Measurements from ENCODE around the gene PCSK7.

Gene PCSK7

GRCh38 chr11:117222991-117223740 lies 8.7 kb downstream of the PCSK7 start:
- H3K36me3 ChIP-seq (ENCODE audit: insufficient read depth, low read length), result peaks cover 92% of the 10 kb centered on the region
- H3K27me3 ChIP-seq (ENCODE audit: insufficient read depth, low read length, poor library complexity), result no peaks in the 10 kb centered on the region
- ATAC-seq (ENCODE audit: insufficient read depth, low read depth), result no peak
- no peak overlapping the region for H3K4me2 ChIP-seq (ENCODE audit: insufficient read depth, low read length)
- no peaks in the 10 kb centered on the region for H3K9me3 ChIP-seq (ENCODE audit: insufficient read depth, low read length, severe bottlenecking)
- no peak overlapping the region for H3K27ac ChIP-seq (ENCODE audit: low read length)
- no peak for DNase-seq
- H3K79me2 ChIP-seq (ENCODE audit: insufficient read depth, low read length), result no peaks in the 10 kb centered on the region
- H3K9ac ChIP-seq (ENCODE audit: low read depth, low read length), result no peak overlapping the region
- no peaks in the 10 kb centered on the region for H3K4me1 ChIP-seq (ENCODE audit: insufficient read depth, low read length)
- H4K20me1 ChIP-seq (ENCODE audit: insufficient read depth, low read length), result peaks cover 8% of the 10 kb centered on the region; the same call in 1 of the 2 replicates
- no peak overlapping the region for H2AFZ ChIP-seq (ENCODE audit: low read depth, low read length)
- H3K4me3 ChIP-seq (ENCODE audit: low read depth in 1 of 2, low read length in 2 of 2), result no peak overlapping the region
- TF ChIP-seq EZH2 (IDR thresholded peaks at IDR 0.05; ENCODE audit: borderline replicate concordance, low read depth, low read length, severe bottlenecking) (no peak), CTCF (IDR thresholded peaks at IDR 0.05; ENCODE audit: borderline replicate concordance, extremely low read depth, low read length, poor library complexity, severe bottlenecking) (no peak)

GRCh38 chr11:117221775-117222517 lies 9.9 kb downstream of the PCSK7 start:
- Histone ChIP-seq H2AFZ (ENCODE audit: low read depth, low read length) (no peak overlapping the region), H3K4me3 (ENCODE audit: low read depth in 1 of 2, low read length in 2 of 2) (no peak overlapping the region), H3K36me3 (ENCODE audit: insufficient read depth, low read length) (peaks cover 94% of the 10 kb centered on the region), H3K9ac (ENCODE audit: low read depth, low read length) (no peak overlapping the region), H3K79me2 (ENCODE audit: insufficient read depth, low read length) (no peaks in the 10 kb centered on the region), H3K4me1 (ENCODE audit: insufficient read depth, low read length) (no peaks in the 10 kb centered on the region), H3K9me3 (ENCODE audit: insufficient read depth, low read length, severe bottlenecking) (no peaks in the 10 kb centered on the region), H4K20me1 (ENCODE audit: insufficient read depth, low read length) (peaks cover 6% of the 10 kb centered on the region; the same call in 1 of the 2 replicates), H3K27ac (ENCODE audit: low read length) (no peak overlapping the region), H3K4me2 (ENCODE audit: insufficient read depth, low read length) (no peak overlapping the region), H3K27me3 (ENCODE audit: insufficient read depth, low read length, poor library complexity) (no peaks in the 10 kb centered on the region)
- no peak for ATAC-seq (ENCODE audit: insufficient read depth, low read depth)
- TF ChIP-seq CTCF (IDR thresholded peaks at IDR 0.05; ENCODE audit: borderline replicate concordance, extremely low read depth, low read length, poor library complexity, severe bottlenecking) (no peak), EZH2 (IDR thresholded peaks at IDR 0.05; ENCODE audit: borderline replicate concordance, low read depth, low read length, severe bottlenecking) (no peak)
- DNase-seq, result no peak

GRCh38 chr11:117220999-117221774 lies 10.7 kb downstream of the PCSK7 start:
- no peaks in the 10 kb centered on the region for H3K27me3 ChIP-seq (ENCODE audit: insufficient read depth, low read length, poor library complexity)
- H3K79me2 ChIP-seq (ENCODE audit: insufficient read depth, low read length), result no peaks in the 10 kb centered on the region
- TF ChIP-seq EZH2 (IDR thresholded peaks at IDR 0.05; ENCODE audit: borderline replicate concordance, low read depth, low read length, severe bottlenecking) (no peak), CTCF (IDR thresholded peaks at IDR 0.05; ENCODE audit: borderline replicate concordance, extremely low read depth, low read length, poor library complexity, severe bottlenecking) (no peak)
- H3K4me1 ChIP-seq (ENCODE audit: insufficient read depth, low read length), result no peaks in the 10 kb centered on the region
- H4K20me1 ChIP-seq (ENCODE audit: insufficient read depth, low read length), result 0 out of 2 replicates have a peak, but pooled peaks cover 5% of the 10 kb centered on the region
- no peak overlapping the region for H3K4me3 ChIP-seq (ENCODE audit: low read depth in 1 of 2, low read length in 2 of 2)
- ATAC-seq (ENCODE audit: insufficient read depth, low read depth) (no peak), DNase-seq (no peak)
- no peak overlapping the region for H3K4me2 ChIP-seq (ENCODE audit: insufficient read depth, low read length)
- H2AFZ ChIP-seq (ENCODE audit: low read depth, low read length), result no peak overlapping the region
- no peaks in the 10 kb centered on the region for H3K9me3 ChIP-seq (ENCODE audit: insufficient read depth, low read length, severe bottlenecking)
- H3K9ac ChIP-seq (ENCODE audit: low read depth, low read length), result no peak overlapping the region
- peaks cover 93% of the 10 kb centered on the region for H3K36me3 ChIP-seq (ENCODE audit: insufficient read depth, low read length)
- no peak overlapping the region for H3K27ac ChIP-seq (ENCODE audit: low read length)

Measured in DND-41 (cell line).